ENCODE measurements around the gene RTCA. TPM values are rescaled to one million over a fixed set of nuclear protein-coding genes. Genes with fewer than 3 reads are reported as not detected.

The RTCA gene
- total RNA-seq, 1 experiment from 2014 or later: 26.5 TPM

GRCh38 chr1:100320311-100321099 lies 54.5 kb downstream of the RTCA start:
- DNase-seq (ENCODE audit: low read depth, low spot score): no peak
- Histone ChIP-seq H3K9ac (ENCODE audit: low read length) (no peak overlapping the region), H3K9me3 (ENCODE audit: control insufficient read depth in 1 of 2, insufficient read depth in 1 of 2, low read depth in 1 of 2, low read length in 2 of 2) (peaks cover 0 to 4% of the 10 kb centered on the region in 2 experiments; a peak in 1 of 4 replicates), H3K4me3 (replicated peaks in 1 of 2; ENCODE audit: low read depth in 1 of 2, low read length in 2 of 2) (no peak overlapping the region), H3K9me2 (ENCODE audit: insufficient read depth) (no peaks in the 10 kb centered on the region), H4K20me1 (ENCODE audit: insufficient read depth) (no peaks in the 10 kb centered on the region), H3K4me2 (ENCODE audit: low read length) (no peak overlapping the region), H3K36me3 (ENCODE audit: control insufficient read depth in 1 of 2, insufficient read depth in 2 of 2, low read length in 2 of 2) (no peaks in the 10 kb centered on the region), H2AFZ (ENCODE audit: low read depth, low read length, poor library complexity, severe bottlenecking) (no peak overlapping the region), H3K79me2 (ENCODE audit: insufficient read depth, low read length) (no peaks in the 10 kb centered on the region), H3K4me1 (ENCODE audit: control insufficient read depth in 1 of 2, insufficient read depth in 2 of 2, low read length in 2 of 2) (no peaks in the 10 kb centered on the region; a peak in 1 of 4 replicates), H3K27ac (ENCODE audit: low read depth, low read length) (no peak overlapping the region), H3K27me3 (ENCODE audit: insufficient read depth, low read length) (no peaks in the 10 kb centered on the region)
- ChIA-PET POLR2A (no interaction called here), CTCF (no interaction called here), RAD21 (ENCODE audit: low non-redundant PET in 1 of 2, low total read pairs in 2 of 2, uncharacterized antibody in 2 of 2, unreplicated experiment in 2 of 2) (no interaction called here)
- peak; percentile 52; the same call in 1 of the 2 replicates for ATAC-seq
- intact Hi-C loops (cut with micrococcal nuclease): no loop called here
- no TSS peak for BruUV-seq (replicated peaks)
- TF ChIP-seq, protein P1, sequence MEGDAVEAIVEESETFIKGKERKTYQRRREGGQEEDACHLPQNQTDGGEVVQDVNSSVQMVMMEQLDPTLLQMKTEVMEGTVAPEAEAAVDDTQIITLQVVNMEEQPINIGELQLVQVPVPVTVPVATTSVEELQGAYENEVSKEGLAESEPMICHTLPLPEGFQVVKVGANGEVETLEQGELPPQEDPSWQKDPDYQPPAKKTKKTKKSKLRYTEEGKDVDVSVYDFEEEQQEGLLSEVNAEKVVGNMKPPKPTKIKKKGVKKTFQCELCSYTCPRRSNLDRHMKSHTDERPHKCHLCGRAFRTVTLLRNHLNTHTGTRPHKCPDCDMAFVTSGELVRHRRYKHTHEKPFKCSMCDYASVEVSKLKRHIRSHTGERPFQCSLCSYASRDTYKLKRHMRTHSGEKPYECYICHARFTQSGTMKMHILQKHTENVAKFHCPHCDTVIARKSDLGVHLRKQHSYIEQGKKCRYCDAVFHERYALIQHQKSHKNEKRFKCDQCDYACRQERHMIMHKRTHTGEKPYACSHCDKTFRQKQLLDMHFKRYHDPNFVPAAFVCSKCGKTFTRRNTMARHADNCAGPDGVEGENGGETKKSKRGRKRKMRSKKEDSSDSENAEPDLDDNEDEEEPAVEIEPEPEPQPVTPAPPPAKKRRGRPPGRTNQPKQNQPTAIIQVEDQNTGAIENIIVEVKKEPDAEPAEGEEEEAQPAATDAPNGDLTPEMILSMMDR (IDR thresholded peaks at IDR 0.05 in 2 of 3, conservative IDR thresholded peaks at IDR 0.05 in 1 of 3; ENCODE audit: borderline replicate concordance in 1 of 3, insufficient read depth in 1 of 3, low read depth in 2 of 3, low read length in 2 of 3): no peak
- no peak for TF ChIP-seq FOSL1 (IDR thresholded peaks at IDR 0.05; ENCODE audit: low read depth)
- TF ChIP-seq, protein P2, sequence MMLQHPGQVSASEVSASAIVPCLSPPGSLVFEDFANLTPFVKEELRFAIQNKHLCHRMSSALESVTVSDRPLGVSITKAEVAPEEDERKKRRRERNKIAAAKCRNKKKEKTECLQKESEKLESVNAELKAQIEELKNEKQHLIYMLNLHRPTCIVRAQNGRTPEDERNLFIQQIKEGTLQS (IDR thresholded peaks at IDR 0.05): no peak
- TF ChIP-seq SIN3A (IDR thresholded peaks at IDR 0.05; ENCODE audit: low read depth): no peak
- no peak for TF ChIP-seq MAX (IDR thresholded peaks at IDR 0.05)
- TF ChIP-seq TCF7L2 (IDR thresholded peaks at IDR 0.05; ENCODE audit: borderline replicate concordance, extremely low read depth, insufficient read depth, insufficient read length): no peak
- no peak for TF ChIP-seq EZH2phosphoT487 (IDR thresholded peaks at IDR 0.05; ENCODE audit: borderline replicate concordance)
- TF ChIP-seq SP1 (IDR thresholded peaks at IDR 0.05; ENCODE audit: low read depth): no peak
- TF ChIP-seq CEBPB (IDR thresholded peaks at IDR 0.05; ENCODE audit: low read depth): no peak
- no peak for TF ChIP-seq SRF (IDR thresholded peaks at IDR 0.05; ENCODE audit: low read depth)
- TF ChIP-seq CBX3 (IDR thresholded peaks at IDR 0.05; ENCODE audit: low read depth): no peak
- TF ChIP-seq YY1 (IDR thresholded peaks at IDR 0.05; ENCODE audit: extremely low read depth, insufficient replicate concordance, low read depth, low read length): no peak
- TF ChIP-seq EGR1 (IDR thresholded peaks at IDR 0.05; ENCODE audit: low read depth): no peak
